GM12875 (cell line): ENCODE measurements around the gene SLC9A9.

ENCODE experiments used
- H3K4me3 ChIP-seq: one replicate; pipeline ENCODE4 v1.5.1; 2011; ENCODE audit warnings: low read depth, low read length, control low read depth
- CTCF ChIP-seq: IDR thresholded peaks from 2 replicates; pipeline ENCODE4 v1.5.1; 2011; ENCODE audit warnings: low read depth, mild to moderate bottlenecking, control low read depth, inconsistent platforms, low read length, moderate library complexity, borderline replicate concordance; ENCODE audit not compliant: insufficient read depth

SLC9A9 gene

DNA sequence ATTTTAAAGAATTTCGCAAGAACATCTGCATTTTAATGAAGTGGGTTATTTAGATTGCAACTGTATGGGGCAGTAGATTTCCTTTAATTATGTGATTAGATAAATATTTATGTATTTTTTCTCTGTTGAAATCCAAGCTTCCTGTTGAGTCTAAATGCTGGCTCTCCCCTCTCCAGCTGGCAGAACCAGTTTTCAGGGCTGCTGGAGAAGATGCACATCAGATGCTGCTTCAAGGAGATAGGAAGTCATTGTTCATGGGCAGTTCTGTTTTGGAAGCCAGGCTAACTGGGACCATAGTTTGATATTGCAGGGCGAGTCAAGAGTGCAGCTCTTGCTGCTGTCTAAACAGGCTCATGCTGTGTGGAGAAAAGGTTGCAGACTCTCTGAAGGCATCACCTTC is 97.4 kb downstream of the SLC9A9 start:
- H3K4me3 ChIP-seq, result no peak overlapping the region
- TF ChIP-seq CTCF, result no peak

- TF ChIP-seq CTCF, result no peak
- H3K4me3 ChIP-seq, result no peak overlapping the region
Observed at GRCh38 chr3:143749926-143750325, 98.3 kb downstream of the SLC9A9 start.

DNA sequence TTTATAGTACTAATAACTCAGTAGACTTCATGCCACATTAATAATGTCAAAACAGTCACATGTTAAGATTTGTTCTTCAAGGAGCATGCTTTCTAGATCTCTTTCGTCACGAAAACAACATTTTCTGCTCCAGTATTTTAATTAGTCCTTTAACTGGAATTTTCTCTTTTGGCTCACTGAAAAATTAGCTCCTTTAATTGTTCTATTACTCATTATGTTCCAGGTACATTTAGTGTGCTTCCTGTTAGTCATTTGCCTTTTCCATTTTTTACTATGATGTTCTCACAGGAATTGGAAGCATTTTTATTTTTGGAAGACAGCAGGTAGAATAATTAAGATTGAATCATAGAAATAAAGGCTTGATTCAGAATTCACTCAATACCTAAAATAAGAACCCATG is 111.2 kb downstream of the SLC9A9 start:
- TF ChIP-seq CTCF, result no peak
- no peak overlapping the region for H3K4me3 ChIP-seq

- no peak for TF ChIP-seq CTCF
- H3K4me3 ChIP-seq, result no peak overlapping the region
Observed at GRCh38 chr3:143736205-143736997, 111.9 kb downstream of the SLC9A9 start.

DNA sequence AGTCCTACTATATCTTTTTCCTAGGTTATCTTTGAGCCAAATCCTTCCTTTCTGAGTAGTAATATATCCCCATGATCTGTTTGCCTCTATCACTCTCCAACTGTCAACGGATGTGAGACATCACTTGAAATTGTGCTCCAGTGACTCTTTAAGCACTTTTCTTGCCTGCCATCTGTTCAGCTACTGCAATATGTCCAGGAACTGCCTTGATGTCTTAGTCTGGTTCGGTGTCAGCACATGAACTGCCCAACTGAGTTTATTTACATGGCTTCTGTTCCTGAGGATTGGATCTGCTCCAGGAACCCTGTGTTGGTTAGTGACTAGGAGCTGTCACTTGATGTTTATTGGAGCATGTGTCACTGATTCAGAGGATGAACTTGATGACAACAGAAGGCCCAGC is 116.5 kb downstream of the SLC9A9 start:
- TF ChIP-seq CTCF, result no peak
- no peak overlapping the region for H3K4me3 ChIP-seq

DNA sequence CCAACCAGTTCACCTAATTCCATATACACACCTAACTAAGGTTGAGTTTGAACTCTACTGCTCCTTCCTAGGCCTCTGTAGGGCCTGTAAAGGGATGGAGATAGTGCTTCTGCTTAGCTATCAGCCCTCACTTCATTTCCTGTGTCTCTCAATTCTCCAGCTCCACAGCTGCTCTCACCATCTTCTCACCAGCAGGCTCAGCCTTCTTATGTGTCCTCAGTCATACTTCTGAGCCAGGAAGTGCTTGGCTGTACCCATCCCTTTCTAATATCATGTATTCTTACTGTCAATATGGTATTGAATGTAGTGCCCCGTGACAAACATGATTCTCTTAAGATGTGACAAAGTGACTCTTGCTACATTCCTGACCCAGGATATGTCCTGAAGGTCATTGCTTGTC is 116.9 kb downstream of the SLC9A9 start:
- no peak overlapping the region for H3K4me3 ChIP-seq
- no peak for TF ChIP-seq CTCF

DNA sequence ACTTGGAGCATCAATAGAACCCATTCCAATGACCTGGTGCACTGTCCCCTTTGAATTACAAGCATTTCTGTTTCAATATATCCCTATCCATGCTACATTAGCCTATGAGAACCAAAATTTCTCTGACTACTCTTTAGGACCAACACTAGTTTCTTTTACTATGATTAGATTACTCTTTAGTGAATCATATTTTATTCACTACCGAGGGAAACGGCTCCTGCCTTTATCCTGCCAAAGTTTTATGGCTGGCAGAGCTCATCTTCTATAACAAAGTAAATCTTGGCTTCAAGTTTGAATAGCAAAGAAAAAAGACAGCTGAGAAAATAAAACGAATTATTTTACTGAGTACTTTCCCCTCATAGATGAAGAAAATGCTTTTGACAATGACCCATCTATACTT is 120.9 kb downstream of the SLC9A9 start:
- no peak for TF ChIP-seq CTCF
- H3K4me3 ChIP-seq, result no peak overlapping the region
